SK-N-SH treated with all-trans-retinoic acid at 6 μM for 48 hours (cell line): ENCODE measurements around the gene TBL1XR1.

ENCODE experiments used
- ATAC-seq: fragments of 200-7000 bp; cut with Tn5 transposase; 3 replicates; pipeline ENCODE4 v1.9.1; 2020; ENCODE audit warnings: mild to moderate bottlenecking, moderate library complexity
- ARNTL ChIP-seq: fragments of 450-650 bp; formaldehyde crosslinking; IDR thresholded peaks from 2 replicates; pipeline ENCODE4 v1.5.0; 2020; ENCODE audit warnings: low read depth, mild to moderate bottlenecking, moderate library complexity, borderline replicate concordance
- BACH2 ChIP-seq: fragments of 250-450 bp; sonication (Bioruptor Pico); IDR thresholded peaks from 2 replicates; pipeline ENCODE4 v1.9.0; 2021; ENCODE audit warnings: mild to moderate bottlenecking, borderline replicate concordance
- CREB5 ChIP-seq: fragments of 250-450 bp; sonication (Bioruptor Pico); IDR thresholded peaks from 2 replicates; pipeline ENCODE4 v1.5.1; 2020; ENCODE audit warnings: low read depth, mild to moderate bottlenecking, moderate library complexity
- ESRRG ChIP-seq: fragments of 250-450 bp; sonication (Bioruptor Pico); IDR thresholded peaks from 2 replicates; pipeline ENCODE4 v1.6.1; 2021; ENCODE audit warnings: mild to moderate bottlenecking
- ISL1 ChIP-seq: fragments of 250-450 bp; sonication (Bioruptor Pico); IDR thresholded peaks from 2 replicates; pipeline ENCODE4 v2.1.2; 2022; ENCODE audit warnings: mild to moderate bottlenecking, moderate library complexity
- OSR1 ChIP-seq: fragments of 250-450 bp; sonication (Bioruptor Pico); IDR thresholded peaks from 2 replicates; pipeline ENCODE4 v1.8.0; 2022; ENCODE audit warnings: moderate library complexity, mild to moderate bottlenecking, inconsistent platforms
- POU6F1 ChIP-seq: fragments of 250-450 bp; sonication (Bioruptor Pico); IDR thresholded peaks from 2 replicates; pipeline ENCODE4 v1.8.0; 2021; ENCODE audit warnings: low read depth, mild to moderate bottlenecking, moderate library complexity, borderline replicate concordance
- PPARA ChIP-seq: fragments of 250-450 bp; sonication (Bioruptor Pico); IDR thresholded peaks from 2 replicates; pipeline ENCODE4 v1.5.0; 2020; ENCODE audit warnings: mild to moderate bottlenecking, borderline replicate concordance
- RARB ChIP-seq: fragments of 250-450 bp; sonication (Bioruptor Pico); IDR thresholded peaks from 2 replicates; pipeline ENCODE4 v1.8.0; 2021; ENCODE audit warnings: mild to moderate bottlenecking, moderate library complexity
- SNAI2 ChIP-seq: fragments of 250-450 bp; sonication (Bioruptor Pico); IDR thresholded peaks from 2 replicates; pipeline ENCODE4 v1.5.0; 2020; ENCODE audit warnings: mild to moderate bottlenecking, moderate library complexity
- TOX ChIP-seq: fragments of 250-450 bp; sonication (Bioruptor Pico); IDR thresholded peaks from 2 replicates; pipeline ENCODE4 v1.8.0; 2021; ENCODE audit warnings: mild to moderate bottlenecking, moderate library complexity, borderline replicate concordance
- ZC3H10 ChIP-seq: fragments of 250-450 bp; sonication (Bioruptor Pico); IDR thresholded peaks from 2 replicates; pipeline ENCODE4 v1.5.1; 2021; ENCODE audit warnings: mild to moderate bottlenecking, moderate library complexity
- ZFP3 ChIP-seq: fragments of 250-450 bp; sonication (Bioruptor Pico); IDR thresholded peaks from 2 replicates; pipeline ENCODE4 v1.5.0; 2020; ENCODE audit warnings: mild to moderate bottlenecking, moderate library complexity
- ZNF565 ChIP-seq: fragments of 450-650 bp; formaldehyde crosslinking; conservative IDR thresholded peaks from 2 replicates; pipeline ENCODE4 v1.5.0; 2020; ENCODE audit warnings: low read depth, mild to moderate bottlenecking, moderate library complexity
- ZNF70 ChIP-seq: fragments of 450-650 bp; formaldehyde crosslinking; IDR thresholded peaks from 2 replicates; pipeline ENCODE4 v1.5.0; 2020; ENCODE audit warnings: mild to moderate bottlenecking, moderate library complexity
- ZNF8 ChIP-seq: fragments of 450-650 bp; formaldehyde crosslinking; IDR thresholded peaks from 2 replicates; pipeline ENCODE4 v1.5.0; 2020; ENCODE audit warnings: mild to moderate bottlenecking, moderate library complexity
- TF ChIP-seq, protein P1 (sequence below): fragments of 250-450 bp; sonication (Bioruptor Pico); IDR thresholded peaks from 2 replicates; pipeline ENCODE4 v1.5.1; 2021; ENCODE audit warnings: mild to moderate bottlenecking, moderate library complexity
- TF ChIP-seq, protein P2 (sequence below): fragments of 250-450 bp; sonication (Bioruptor Pico); IDR thresholded peaks from 2 replicates; pipeline ENCODE4 v1.8.0; 2020; ENCODE audit warnings: mild to moderate bottlenecking, moderate library complexity, borderline replicate concordance

The TBL1XR1 gene

DNA sequence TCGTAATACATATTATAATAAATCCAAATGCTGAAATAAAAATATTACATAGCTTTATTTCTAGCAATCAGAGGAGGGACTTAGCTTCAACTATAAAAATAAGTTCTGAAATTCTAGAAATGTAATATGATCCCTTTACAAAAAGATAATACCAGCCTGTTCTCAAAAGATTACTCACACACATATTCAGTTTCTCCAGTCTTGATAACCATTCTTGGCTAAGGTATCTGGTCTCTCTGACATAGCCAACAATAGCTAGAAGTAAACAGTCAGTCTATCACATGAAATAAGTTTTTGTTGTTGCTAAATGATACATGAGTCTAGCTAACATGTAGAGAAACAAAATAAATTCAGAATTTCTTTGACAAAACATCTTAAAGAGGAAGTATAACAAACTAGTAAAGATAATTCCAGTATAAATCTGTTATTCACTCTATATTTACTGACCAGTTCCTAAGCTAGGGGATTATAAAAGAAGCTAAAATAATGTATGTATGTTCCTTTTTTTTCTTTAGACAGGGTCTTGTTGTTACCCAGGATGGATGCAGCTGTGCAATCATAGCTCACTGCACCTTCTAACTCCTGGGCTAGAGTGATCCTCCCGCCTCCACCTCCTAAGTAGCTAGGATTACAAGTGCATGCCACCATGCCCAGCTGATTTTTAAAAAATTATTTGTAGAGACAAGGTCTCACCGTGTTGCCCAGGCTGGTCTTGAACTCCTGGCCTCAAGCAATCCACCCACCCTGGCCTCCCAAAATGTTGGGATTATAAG lies 170.6 kb downstream of the TBL1XR1 start:
- ATAC-seq, result peak; percentile 41; the same call in 1 of the 3 replicates
- TF ChIP-seq POU6F1 (no peak), CREB5 (CRISPR knock-in tag) (no peak)

DNA sequence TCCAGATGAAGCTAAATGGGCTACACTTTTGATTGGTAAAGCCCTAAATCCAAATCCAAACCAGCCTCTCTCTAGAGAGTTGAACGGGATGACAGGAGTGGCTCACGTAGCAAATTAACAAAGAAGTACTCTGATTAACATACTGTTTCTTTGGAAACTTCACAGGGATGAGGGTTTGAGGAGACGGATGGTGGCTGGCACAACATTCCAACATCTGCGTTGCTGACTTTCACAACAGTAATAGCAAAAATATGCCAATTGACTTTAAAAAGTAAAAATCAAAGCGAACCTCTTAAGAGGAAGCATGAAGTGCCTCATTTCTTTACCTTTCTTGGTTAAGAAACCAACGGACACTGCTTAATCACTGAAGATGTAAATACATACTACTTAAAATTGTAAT lies 181.4 kb downstream of the TBL1XR1 start:
- TF ChIP-seq ZNF70 (CRISPR knock-in tag), result no peak
- no peak for TF ChIP-seq ZNF565
- no peak for TF ChIP-seq ARNTL (CRISPR knock-in tag)
- no peak for TF ChIP-seq ZFP3 (CRISPR knock-in tag)
- TF ChIP-seq, protein P1, sequence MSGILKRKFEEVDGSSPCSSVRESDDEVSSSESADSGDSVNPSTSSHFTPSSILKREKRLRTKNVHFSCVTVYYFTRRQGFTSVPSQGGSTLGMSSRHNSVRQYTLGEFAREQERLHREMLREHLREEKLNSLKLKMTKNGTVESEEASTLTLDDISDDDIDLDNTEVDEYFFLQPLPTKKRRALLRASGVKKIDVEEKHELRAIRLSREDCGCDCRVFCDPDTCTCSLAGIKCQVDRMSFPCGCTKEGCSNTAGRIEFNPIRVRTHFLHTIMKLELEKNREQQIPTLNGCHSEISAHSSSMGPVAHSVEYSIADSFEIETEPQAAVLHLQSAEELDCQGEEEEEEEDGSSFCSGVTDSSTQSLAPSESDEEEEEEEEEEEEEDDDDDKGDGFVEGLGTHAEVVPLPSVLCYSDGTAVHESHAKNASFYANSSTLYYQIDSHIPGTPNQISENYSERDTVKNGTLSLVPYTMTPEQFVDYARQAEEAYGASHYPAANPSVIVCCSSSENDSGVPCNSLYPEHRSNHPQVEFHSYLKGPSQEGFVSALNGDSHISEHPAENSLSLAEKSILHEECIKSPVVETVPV (CRISPR knock-in tag), result no peak
- TF ChIP-seq BACH2 (CRISPR knock-in tag), result no peak
- TF ChIP-seq RARB (CRISPR knock-in tag), result no peak
- TF ChIP-seq CREB5 (CRISPR knock-in tag), result no peak
- TF ChIP-seq ZNF8 (CRISPR knock-in tag), result no peak
- TF ChIP-seq, protein P2, sequence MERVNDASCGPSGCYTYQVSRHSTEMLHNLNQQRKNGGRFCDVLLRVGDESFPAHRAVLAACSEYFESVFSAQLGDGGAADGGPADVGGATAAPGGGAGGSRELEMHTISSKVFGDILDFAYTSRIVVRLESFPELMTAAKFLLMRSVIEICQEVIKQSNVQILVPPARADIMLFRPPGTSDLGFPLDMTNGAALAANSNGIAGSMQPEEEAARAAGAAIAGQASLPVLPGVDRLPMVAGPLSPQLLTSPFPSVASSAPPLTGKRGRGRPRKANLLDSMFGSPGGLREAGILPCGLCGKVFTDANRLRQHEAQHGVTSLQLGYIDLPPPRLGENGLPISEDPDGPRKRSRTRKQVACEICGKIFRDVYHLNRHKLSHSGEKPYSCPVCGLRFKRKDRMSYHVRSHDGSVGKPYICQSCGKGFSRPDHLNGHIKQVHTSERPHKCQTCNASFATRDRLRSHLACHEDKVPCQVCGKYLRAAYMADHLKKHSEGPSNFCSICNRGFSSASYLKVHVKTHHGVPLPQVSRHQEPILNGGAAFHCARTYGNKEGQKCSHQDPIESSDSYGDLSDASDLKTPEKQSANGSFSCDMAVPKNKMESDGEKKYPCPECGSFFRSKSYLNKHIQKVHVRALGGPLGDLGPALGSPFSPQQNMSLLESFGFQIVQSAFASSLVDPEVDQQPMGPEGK (CRISPR knock-in tag), result no peak
- no peak for TF ChIP-seq OSR1 (CRISPR knock-in tag)
- TF ChIP-seq TOX, result no peak
- no peak for TF ChIP-seq ZC3H10
- no peak for TF ChIP-seq ISL1 (CRISPR knock-in tag)
- no peak for TF ChIP-seq PPARA
- no peak for TF ChIP-seq SNAI2
- no peak for ATAC-seq

GRCh38 chr3:177013681-177014280 lies 183.5 kb downstream of the TBL1XR1 start:
- no peak for ATAC-seq
- TF ChIP-seq ARNTL (CRISPR knock-in tag) (no peak), ESRRG (no peak), CREB5 (CRISPR knock-in tag) (no peak)
